ENCODE measurements around the gene MIEF1.
A peak's percentile ranks its signal among the peaks of the same experiment; 100 is the strongest.

MIEF1 gene

DNA sequence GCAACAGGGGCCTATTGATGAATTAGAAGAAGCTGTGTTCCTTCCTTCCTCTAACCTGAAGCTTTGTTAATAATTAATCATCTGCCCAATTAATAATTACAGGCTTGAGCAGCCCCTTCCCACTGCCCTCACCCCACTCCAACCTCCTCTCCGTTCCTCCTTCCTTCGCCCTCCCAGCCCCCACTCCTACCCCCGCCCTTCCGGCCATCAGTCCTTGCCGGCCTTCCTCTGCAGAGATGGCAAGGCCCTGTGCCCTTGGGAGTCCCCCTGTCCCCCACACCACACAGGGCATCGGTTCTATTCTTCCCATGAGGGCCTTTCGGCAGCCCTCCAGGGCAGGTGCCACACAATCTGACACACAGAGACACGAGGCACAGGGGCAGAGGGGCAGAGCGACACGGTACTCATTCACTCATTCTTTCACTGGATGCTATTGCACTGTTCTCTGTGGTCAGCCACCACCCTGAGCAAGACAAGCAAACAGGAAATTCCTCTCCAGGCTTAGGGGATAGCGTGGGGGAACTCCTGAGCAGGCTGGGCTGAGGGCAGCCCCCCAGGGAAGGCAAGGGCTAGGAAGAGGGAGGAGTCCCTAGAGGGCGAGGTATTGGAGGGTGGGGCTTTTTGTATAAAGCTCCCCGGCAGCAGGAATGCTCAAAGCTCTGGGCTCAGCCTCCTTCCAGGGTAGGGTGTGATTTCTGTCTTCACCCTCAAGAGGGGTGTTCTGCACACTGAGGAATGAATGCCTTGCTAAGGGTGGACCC is 30.5 kb upstream of the MIEF1 start:
- peak; percentile 67 for DNase-seq

DNA sequence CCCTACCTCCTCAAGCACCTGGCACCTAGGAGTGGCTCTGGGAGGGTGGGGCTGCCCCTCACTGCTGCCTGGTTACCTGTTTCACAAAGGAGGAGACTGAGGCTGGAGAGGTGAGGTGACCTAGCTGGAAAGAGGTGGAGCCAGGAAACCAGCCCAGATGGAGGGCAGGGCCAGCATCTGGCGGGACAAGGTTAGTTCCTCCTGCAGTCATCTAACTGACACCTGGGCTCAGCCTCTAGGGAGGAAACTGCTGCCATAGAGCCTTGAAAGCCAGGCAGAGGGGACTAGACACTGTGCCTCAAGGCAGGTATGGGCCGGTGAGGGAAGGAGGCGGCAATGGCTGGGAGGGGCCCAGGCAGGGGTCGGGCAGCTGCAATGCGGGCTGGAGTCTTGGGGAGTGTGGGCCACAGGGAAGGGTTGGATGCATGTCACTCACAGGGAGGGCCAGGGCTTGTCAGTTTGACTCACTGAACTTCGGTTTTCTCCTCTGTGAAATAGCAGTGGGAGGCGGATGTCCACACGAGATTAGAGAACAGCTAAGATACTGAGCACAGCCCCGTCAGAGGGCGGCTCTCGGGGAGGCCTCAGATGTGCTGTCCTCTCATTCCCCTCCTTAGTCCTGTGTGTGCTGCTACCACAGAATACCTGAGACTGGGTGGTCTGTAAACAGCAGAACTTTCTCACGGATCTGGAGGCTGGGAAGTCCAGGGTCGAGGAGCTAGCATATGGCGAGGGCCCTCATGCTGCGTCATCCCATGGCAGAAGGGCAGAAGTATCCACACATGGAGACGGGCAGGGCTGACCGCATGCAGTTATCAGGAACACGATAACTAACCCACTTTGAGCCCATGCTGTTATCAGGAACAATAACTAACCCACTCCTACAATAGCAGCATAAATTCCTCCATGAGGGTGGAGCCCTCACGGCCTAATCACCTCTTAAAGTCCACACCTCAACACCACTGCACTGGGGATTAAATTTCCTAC is 29.2 kb upstream of the MIEF1 start:
- no peak for DNase-seq

DNA sequence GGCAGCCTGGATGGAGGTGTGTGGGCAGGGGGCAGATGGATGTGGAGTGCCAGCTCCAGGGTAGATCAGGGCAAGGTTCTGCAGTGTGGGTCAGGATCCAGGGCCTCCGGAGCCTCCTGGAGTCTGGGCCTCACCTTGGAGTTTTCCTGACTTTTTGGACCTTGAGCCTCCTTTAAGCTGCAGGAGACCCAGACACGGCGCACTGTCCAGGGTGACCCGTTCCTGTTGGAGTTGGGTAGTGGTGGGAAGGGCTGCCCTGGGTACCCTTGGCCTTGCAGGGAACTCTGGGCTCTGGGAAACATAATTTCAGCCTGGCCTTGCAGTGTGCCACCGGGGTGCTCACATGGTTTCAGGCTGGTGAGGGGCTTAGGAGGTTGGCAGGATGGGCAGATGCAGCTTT is 28.2 kb upstream of the MIEF1 start:
- DNase-seq: no peak

DNA sequence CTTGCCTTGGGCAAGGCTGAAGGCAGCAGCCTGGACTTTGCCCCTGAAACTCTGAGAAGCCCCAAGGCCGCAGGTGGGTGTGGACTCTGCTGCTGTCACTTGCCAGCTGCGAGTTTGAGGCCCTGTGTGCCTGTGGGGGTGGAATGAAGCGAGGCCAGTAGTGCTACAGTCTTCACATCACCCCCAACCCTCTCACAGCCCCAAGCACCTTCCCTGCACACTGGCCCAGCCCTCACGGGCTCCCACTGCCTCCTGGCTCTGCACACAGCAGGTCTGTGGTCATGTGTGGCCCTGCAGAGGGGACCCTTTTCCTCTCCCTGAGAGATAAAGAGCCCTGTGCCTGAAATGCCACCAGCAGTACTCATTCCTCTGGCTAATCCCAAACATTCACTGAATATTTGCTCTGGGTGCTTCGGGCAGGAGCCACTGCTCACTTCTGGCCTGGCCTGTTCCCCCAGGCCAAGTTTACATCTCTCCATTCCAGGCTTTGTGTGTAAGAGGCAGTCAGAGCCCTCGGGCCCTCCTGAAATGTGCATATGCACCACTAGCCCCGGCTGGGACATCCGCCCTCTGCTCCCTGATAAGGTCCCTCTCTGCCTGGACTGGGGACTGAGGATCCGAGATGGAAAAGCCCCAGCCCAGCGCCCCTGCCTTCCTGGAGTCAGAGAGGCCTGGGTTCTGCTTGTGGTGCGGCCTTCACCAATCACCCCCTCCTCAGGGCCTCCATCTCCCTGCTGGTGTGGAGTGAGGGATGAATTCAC is 27.6 kb upstream of the MIEF1 start:
- no peak for DNase-seq

DNA sequence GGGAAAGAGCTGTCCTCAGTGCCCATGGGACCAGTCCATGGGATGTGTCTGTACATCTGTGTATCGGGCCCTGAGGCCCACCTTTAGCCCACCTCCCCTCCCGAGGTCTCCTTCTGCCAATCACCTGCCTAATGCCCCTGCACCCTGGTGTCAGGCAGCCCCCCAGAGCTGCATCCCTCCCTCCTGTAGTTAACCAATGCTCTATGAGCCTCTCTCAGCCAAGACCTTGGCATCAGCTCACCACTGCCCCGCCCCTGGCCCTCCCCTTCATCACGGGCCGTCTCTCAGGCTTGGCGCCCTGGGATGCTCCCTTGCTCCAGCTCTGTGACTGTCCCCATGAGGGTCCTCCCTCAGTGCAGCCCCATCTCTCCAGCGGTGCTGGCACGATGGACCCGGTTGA is 26.8 kb upstream of the MIEF1 start:
- no peak for DNase-seq

DNA sequence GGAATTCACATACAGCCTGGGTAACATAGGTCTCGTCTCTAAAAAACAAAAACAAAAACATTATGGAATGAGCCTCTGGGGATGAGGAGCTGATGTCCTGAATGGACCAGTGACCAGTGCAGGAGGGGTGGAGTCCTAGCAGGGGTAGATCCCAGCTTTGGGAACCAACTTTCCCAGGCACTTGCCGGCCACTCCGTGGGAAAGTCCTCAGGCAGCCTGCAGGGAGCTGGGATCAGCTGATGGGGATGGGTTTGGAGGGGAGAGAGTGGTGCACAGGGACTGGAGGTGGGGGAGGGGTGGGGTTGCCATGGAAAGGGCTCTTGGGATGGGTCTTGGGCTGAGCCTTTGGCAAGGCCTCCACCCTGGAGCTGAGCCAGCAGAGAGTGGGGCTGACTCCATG is 26.2 kb upstream of the MIEF1 start:
- no peak for DNase-seq

DNA sequence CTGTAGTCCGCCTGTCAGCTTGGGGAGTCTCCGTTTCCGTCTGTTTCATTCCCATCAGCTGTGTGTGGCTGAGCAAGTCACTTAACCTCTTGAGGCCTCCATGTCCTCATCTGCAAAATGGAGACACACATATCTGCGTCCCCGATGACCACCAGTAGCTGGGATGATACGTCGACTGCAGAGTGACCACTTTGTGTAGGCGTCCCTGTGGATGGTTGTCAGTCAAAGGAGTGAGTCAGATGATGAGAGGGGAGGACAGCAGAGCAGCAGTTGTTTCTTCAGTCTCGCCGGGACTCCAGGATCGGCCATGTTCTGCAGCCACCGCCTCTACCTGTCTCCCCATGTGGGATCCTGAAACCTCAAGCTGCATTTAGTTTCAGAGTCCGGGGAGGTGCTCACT is 25.4 kb upstream of the MIEF1 start:
- no peak for DNase-seq

DNA sequence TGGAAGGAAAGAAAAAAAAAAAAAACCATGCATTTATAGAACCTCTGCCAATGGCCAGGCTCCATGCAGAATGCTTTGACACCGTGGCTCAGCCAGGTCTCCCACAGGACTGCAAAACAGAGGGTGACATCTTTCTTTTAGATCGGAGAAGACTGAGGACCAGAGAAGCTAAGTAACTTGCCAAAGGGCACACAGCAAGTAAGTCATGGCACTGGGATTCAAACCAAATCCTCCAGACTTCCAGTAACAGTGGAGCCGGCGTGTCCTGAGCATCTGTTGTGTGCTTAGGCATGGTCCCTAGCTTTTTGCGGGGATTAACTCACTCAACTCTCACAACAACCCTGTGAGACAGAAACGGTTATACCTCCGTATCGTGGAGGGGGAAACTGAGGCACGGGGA is 24.5 kb upstream of the MIEF1 start:
- DNase-seq: no peak

DNA sequence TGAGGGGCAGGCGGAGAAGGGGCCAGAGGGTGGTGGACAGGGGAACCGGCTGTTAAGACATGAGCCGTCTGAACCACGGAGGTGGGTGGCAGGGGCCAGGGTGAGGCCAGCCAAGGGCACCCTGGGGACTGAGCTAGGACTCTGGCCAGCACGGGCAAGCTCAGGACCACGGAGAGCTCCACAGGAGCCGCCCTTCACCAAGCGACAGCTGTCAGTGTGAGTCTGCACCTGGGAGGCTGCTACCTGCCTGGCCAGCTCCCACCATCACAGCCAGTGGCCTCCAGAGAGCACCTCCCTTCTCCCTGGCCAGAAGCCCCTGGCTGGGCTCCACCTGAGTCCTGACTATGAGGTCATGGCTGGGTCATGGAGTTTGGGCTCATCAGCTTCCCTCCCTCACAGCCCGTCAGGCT is 23.6 kb upstream of the MIEF1 start:
- DNase-seq: no peak

DNA sequence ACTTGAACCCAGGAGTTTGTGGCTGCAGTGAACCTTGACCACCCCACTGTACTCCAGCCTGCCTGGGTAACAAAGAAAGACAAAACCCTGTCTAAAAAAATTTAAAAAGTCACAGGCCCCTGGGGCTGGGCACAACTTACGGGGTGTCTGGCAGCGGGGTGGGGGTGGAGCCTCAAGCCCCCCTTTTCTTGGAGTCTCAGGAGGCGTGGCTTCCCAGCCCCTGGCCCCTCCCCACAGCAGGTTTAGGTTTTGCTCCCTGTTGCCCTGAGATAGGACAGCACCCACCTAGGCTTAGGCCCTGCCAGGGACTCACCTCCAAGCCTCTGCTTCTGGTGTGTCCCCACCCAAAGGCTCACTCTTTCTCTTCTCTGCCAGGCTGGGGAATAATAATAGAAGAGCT is 22.8 kb upstream of the MIEF1 start:
- DNase-seq: no peak

DNA sequence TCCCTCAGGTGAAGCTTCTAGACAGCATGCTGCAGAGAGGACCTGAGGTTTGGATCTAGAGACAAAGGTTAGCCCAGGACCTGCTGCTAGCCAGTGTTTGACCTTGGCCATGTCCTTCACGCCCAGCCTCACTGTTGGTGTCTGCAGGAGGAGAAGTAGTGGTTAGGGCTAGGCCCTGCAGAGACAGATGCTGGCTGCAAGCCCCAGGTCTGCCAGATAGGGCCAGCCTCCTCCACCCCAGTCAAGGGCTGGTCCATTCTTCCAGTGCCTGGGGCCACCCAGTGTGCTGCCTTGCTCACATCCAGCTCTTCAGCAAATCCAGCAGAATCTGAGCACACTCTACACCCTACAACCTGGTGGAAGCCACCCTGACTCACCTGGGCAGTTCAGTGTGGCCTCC is 21.5 kb upstream of the MIEF1 start:
- no peak for DNase-seq

DNA sequence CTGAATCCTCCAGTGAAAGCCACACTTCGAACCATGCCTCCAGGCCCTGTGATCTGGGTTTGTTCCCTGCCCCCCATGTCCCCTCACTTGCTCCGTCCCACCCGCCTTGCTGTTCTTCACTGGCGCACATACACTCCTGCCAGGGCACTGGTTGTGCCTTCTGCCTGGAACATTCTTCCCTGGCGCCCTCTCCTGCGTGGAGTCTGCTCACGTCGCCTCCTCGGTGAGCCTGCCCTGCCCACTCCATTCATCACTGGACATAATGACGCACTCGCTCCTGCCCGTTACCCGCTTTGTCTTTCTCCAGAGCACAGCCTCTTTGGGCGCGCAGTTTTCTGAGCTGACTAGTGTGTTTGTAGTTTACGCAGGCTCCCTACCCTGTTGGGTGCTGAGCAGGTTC is 21.0 kb upstream of the MIEF1 start:
- no peak for DNase-seq

DNA sequence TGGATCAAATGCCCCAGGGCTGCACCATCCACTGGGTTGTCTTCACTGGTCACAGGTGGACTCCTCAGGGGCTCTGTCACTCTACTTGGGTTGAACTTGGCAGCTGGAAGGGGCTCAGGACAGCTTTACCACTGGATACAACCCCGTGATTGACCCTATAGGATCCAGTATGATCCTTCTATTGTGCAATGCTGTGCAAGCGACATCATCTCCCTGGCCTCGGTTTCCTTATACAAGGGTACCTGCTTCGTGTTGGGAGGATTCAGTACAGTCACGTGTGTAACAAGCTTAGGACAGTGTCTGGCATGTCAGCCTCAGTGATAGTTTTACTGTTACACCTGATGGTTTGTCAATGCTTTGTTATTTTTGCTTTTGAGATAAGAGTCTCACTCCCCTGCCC is 20.5 kb upstream of the MIEF1 start:
- no peak for DNase-seq

DNA sequence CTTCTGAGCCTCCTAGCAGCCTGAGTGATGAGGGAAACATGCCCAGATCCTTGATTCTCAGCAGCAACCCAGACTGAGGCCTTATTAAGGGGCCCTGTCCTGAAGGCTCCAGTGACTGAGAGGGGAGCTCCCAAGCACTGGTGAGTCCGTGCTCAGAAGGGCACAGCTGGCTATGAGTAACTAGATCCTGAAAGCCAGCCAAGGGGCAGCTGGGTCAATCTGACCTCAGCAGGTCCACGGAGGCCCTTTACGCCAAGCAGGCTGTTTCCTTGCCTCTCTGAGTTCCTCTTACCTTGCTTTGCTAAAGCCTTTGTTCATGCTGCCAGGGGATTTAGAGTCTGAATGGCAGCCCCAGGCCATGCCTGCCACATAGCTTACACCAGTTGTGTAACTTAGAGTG is 19.3 kb upstream of the MIEF1 start:
- no peak for DNase-seq

DNA sequence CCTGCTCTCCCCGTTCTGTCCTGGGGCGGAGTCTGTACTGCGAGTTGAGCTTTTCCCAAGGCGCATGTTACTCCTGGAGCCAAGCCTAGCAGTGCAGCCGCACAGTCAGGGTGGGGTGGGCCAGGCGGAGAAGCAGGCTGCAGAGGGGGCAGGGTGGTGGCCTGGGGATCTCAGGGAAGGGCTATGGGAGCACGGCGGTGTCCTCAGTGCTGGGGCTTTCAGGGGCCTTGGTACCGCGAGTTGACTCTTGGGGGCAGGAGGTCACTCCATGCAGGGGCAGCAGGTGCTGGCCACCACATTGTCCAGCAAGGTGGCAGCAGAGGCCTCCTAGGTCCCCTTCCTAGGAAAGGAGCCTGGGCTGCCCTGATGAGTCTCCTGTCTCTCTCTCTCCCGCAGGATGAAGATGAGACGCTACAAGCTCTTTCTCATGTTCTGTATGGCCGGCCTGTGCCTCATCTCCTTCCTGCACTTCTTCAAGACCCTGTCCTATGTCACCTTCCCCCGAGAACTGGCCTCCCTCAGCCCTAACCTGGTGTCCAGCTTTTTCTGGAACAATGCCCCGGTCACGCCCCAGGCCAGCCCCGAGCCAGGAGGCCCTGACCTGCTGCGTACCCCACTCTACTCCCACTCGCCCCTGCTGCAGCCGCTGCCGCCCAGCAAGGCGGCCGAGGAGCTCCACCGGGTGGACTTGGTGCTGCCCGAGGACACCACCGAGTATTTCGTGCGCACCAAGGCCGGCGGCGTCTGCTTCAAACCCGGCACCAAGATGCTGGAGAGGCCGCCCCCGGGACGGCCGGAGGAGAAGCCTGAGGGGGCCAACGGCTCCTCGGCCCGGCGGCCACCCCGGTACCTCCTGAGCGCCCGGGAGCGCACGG is 14.9 kb upstream of the MIEF1 start:
- no peak for DNase-seq

DNA sequence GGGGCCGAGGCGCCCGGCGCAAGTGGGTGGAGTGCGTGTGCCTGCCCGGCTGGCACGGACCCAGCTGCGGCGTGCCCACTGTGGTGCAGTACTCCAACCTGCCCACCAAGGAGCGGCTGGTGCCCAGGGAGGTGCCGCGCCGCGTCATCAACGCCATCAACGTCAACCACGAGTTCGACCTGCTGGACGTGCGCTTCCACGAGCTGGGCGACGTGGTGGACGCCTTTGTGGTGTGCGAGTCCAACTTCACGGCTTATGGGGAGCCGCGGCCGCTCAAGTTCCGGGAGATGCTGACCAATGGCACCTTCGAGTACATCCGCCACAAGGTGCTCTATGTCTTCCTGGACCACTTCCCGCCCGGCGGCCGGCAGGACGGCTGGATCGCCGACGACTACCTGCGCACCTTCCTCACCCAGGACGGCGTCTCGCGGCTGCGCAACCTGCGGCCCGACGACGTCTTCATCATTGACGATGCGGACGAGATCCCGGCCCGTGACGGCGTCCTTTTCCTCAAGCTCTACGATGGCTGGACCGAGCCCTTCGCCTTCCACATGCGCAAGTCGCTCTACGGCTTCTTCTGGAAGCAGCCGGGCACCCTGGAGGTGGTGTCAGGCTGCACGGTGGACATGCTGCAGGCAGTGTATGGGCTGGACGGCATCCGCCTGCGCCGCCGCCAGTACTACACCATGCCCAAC is 14.1 kb upstream of the MIEF1 start:
- DNase-seq: no peak

DNA sequence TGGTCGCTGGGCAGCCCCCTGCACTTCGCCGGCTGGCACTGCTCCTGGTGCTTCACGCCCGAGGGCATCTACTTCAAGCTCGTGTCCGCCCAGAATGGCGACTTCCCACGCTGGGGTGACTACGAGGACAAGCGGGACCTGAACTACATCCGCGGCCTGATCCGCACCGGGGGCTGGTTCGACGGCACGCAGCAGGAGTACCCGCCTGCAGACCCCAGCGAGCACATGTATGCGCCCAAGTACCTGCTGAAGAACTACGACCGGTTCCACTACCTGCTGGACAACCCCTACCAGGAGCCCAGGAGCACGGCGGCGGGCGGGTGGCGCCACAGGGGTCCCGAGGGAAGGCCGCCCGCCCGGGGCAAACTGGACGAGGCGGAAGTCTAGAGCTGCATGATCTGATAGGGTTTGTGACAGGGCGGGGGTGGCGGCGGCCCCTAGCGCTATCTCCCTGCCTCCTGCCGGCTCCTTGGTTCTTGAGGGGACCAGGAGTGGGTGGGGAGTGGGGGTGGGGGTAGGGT is 13.5 kb upstream of the MIEF1 start:
- no peak for DNase-seq

DNA sequence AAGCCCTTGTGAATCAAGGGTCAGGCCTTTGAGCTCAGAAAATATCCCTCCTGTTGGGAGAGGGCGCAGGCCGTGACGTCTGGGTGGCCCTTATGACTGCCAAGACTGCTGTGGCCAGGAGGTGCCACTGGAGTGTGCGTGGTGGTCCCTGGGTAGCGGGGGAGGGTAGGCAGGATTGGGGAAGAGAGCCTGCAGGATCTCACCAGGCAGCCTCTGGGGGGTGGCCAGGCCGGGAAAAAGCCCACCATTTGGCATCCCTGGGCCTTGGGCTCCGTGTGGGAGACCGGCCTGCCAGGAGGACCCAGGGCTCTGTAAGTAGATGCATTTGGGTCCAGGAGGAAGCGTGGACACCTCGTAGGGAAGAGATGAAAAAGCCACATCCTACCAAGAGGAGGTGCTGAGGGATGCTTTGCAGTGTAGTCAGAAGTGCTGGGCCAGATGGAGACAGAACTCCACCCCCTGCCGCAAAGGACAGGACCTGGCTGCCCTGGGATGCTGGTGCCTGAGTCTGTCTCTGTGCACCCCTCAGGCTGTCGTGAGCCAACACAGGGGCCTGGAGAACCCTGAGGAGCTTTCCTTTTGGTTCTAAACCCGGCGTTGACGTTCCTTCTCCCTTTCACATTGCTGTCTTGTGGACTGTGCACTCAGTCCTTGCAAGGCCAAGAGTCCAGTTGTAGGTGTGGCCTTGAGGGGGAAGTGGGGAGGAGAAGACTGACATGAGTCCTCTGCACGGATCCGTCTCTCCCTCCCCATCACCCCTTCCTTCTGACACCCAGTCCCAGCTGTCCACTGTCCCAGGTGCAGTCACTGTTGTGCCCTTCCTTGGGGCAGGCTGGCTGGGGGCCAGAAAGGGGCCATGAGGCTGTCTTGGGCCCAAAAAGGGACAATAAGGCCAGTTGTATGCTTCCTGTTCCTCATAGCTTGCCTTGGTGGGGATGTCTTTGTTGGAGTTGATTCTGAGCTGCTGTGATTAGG is 12.7 kb upstream of the MIEF1 start:
- no peak for DNase-seq

DNA sequence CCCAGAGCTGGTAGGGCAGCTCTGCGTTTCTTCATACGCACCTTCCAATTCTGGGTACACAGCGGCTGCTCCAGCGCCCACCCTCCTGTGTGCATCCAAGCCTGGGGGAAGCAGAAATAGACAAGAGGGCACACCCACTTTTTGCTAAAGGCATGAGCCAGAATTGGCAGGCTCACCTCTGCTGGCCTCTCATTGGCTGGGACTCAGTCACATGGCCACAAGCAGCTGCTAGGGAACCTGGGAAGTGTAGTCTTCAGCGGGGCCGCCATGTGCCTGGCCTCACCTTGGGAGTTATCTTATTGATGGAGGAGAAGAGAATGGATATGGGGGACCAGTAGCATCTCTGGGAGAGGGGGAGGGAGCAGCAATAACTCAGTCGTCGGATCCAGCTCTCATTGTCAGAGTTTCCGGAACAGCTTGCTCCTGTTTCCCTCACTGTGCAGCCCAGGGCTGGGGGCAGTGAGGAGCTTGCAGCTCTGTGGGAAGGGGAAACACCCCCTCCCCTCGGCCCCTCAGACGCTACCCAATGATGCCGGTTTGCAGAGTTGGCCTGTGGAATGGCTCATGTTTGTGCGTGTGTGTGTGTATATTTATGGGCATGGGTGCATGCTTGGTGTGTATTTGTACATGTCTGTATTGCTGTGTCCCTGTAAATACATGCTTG is 11.8 kb upstream of the MIEF1 start:
- DNase-seq: peak; percentile 75
